Stimulated activated CD8-positive, alpha-beta memory T cell treated with anti-CD3 and anti-CD28 coated beads, Interleukin-15, amount 100 ng/mL, for 48 hours (primary cell): Measurements from ENCODE around the gene ANKS1B.
"Not testable (repeated sequence)": the region's sequence is repeated elsewhere in the genome, so short reads cannot be mapped to it uniquely, and the experiment has no call there.

Experiments used
- DNase-seq, 2 donors: peaks; one replicate each; pipeline ENCODE4 v3.0.0-alpha.2; 2020; ENCODE audit warnings: low read depth in 2 of 2

Gene ANKS1B

GRCh38 chr12:99759444-99759843, 225.3 kb downstream of the ANKS1B start:
- DNase-seq = no peak

GRCh38 chr12:99758997-99759396, 225.7 kb downstream of the ANKS1B start:
- no peak for DNase-seq

GRCh38 chr12:99752740-99753139, 232.0 kb downstream of the ANKS1B start:
- no peak for DNase-seq

- DNase-seq = no peak
These were observed 238.2 kb downstream of the ANKS1B start for GRCh38 chr12:99746538-99746937.

- DNase-seq = no peak
These were observed 238.8 kb downstream of the ANKS1B start for GRCh38 chr12:99745895-99746294.

GRCh38 chr12:99745121-99745520, 239.6 kb downstream of the ANKS1B start:
- DNase-seq = no peak

GRCh38 chr12:99736760-99737269, 247.9 kb downstream of the ANKS1B start:
- DNase-seq = no peak

- DNase-seq = no peak
These were observed 252.6 kb downstream of the ANKS1B start for GRCh38 chr12:99732131-99732530.

- no peak for DNase-seq
These were observed 261.8 kb downstream of the ANKS1B start for GRCh38 chr12:99722690-99723486.

GRCh38 chr12:99721715-99722275, 262.9 kb downstream of the ANKS1B start:
- DNase-seq = no peak

- not testable (repeated sequence) for DNase-seq
These were observed 264.7 kb downstream of the ANKS1B start for GRCh38 chr12:99720083-99720465.

- not testable (repeated sequence) for DNase-seq
These were observed 265.2 kb downstream of the ANKS1B start for GRCh38 chr12:99719411-99720082.

- DNase-seq = not testable (repeated sequence)
These were observed 268.8 kb downstream of the ANKS1B start for GRCh38 chr12:99715841-99716510.

GRCh38 chr12:99714921-99715320, 269.8 kb downstream of the ANKS1B start:
- DNase-seq = not testable (repeated sequence)

GRCh38 chr12:99713946-99714520, 270.7 kb downstream of the ANKS1B start:
- no peak for DNase-seq

GRCh38 chr12:99712281-99712680, 272.5 kb downstream of the ANKS1B start:
- no peak for DNase-seq

GRCh38 chr12:99711246-99711645, 273.5 kb downstream of the ANKS1B start:
- no peak for DNase-seq

GRCh38 chr12:99709619-99710018, 275.1 kb downstream of the ANKS1B start:
- DNase-seq = no peak

- DNase-seq = no peak
These were observed 275.6 kb downstream of the ANKS1B start for GRCh38 chr12:99709116-99709515.

GRCh38 chr12:99707883-99708282, 276.9 kb downstream of the ANKS1B start:
- no peak for DNase-seq

GRCh38 chr12:99706736-99707473, 277.8 kb downstream of the ANKS1B start:
- no peak for DNase-seq
